ENCODE results near the gene HPD.

DNA sequence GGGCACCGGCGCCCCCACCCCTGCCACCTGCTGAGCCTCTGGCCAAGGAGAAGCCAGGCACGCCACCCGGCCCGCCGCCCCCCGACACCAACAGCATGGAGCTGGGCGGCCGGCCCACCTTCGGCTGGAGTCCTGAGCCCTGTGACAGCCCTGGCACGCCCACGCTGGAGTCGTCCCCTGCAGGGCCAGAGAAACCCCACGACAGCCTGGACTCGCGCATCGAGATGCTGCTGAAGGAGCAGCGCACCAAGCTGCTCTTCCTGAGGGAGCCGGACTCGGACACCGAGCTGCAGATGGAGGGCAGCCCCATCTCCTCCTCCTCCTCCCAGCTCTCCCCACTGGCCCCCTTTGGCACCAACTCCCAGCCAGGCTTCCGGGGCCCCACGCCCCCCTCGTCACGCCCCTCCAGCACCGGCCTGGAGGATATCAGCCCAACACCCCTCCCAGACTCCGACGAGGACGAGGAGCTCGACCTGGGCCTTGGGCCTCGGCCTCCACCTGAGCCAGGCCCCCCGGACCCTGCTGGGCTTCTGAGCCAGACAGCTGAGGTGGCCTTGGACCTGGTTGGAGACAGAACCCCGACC, 48.3 kb downstream of the HPD start:
- TF ChIP-seq CTCF (IDR thresholded peaks at IDR 0.05) (no peak), SIN3A (IDR thresholded peaks at IDR 0.05; ENCODE audit: borderline replicate concordance, insufficient read depth, low read depth, low read length) (no peak), TCF7L2 (IDR thresholded peaks at IDR 0.05; ENCODE audit: low read depth, low read length) (no peak), REST (IDR thresholded peaks at IDR 0.05; ENCODE audit: insufficient read depth in 1 of 2, low read depth in 2 of 2, low read length in 1 of 2) (no peak)

Measured in Panc1 (cell line).